Breast epithelium (tissue), 3 donors: ENCODE measurements around the gene NEK6.

Source experiments
- CTCF ChIP-seq, 3 donors: fragments of 450-650 bp; IDR thresholded peaks; one replicate each; pipeline ENCODE4 v1.5.1; 2016 to 2017; ENCODE audit warnings: antibody characterized with exemption in 3 of 3, mild to moderate bottlenecking in 3 of 3, moderate library complexity in 3 of 3
- POLR2A ChIP-seq: fragments of 450-650 bp; IDR thresholded peaks from one replicate; pipeline ENCODE4 v1.6.1; 2016; ENCODE audit warnings: antibody characterized with exemption, mild to moderate bottlenecking, moderate library complexity
- POLR2AphosphoS5 ChIP-seq, 3 donors: sonication (generic); formaldehyde crosslinking; IDR thresholded peaks; one replicate each; pipeline ENCODE4 v1.6.1; 2017; ENCODE audit warnings: antibody characterized with exemption in 3 of 3

DNA sequence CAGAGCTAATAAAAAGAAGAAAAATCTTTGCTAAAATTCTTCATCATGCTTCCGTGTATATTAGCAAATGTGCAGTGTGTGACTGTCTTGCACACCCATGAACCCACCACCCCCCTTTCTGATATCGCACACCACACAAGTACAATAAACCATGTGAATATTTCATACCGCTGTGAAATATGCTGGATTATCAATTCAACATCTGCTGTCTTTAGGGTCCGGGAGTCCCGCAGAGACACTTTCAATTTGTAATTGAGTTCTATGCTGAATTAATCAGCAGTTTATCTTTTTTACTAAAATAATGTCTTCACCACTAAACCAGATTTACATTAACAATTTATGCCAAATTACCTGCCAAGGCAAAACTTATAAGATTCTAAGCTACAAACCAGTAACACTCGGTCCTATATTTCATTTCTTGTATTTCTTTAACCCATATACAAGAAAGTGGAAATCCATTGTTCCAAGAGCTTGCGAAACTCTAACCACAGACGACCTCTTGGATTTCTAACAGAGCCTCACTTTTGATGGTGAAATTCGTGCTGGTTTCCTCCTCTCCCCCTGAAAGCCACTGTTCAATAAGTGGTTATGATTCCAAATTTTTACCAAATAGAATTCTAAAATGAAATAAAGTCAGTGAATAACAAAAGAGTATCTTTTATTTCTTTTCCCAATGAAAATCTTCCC, 113.3 kb downstream of the NEK6 start:
- TF ChIP-seq CTCF (IDR thresholded peaks at IDR 0.05): no peak
- no peak for TF ChIP-seq POLR2AphosphoS5 (IDR thresholded peaks at IDR 0.05)
- no peak for TF ChIP-seq POLR2A
